Activated T-cell treated with anti-CD3 and anti-CD28 coated beads, Interleukin-2, amount 50 U/mL, for 72 hours (primary cell): ENCODE results near the gene OR5M8. TPM values are rescaled to one million over a fixed set of nuclear protein-coding genes. Genes with fewer than 3 reads are reported as not detected.

Source experiments
- total RNA-seq, 2 donors: library from RNA; stranded (reverse); gene quantifications; one replicate each; pipeline ENCODE4 v1.2.3, GENCODE V29; 2022

Gene OR5M8
- total RNA-seq, 2 donors from 2014 or later: not detected

Other genes starting within 250 kb of the OR5M8 start
- gene OR5T3, start 239.1 kb downstream of the OR5M8 start, total RNA-seq: not detected
- not detected for gene OR5T1, start 217.2 kb downstream of the OR5M8 start, total RNA-seq
- gene OR8H1, start 199.1 kb downstream of the OR5M8 start, total RNA-seq: not detected
- not detected for gene OR8K3, start 176.2 kb downstream of the OR5M8 start, total RNA-seq
- not detected for gene OR8K1, start 145.3 kb downstream of the OR5M8 start, total RNA-seq
- gene OR8J1, start 137.1 kb downstream of the OR5M8 start, total RNA-seq: not detected
- not detected for gene OR8U1, start 115.7 kb downstream of the OR5M8 start, total RNA-seq
- gene OR5AL1, start 78.7 kb downstream of the OR5M8 start, total RNA-seq: not detected
- not detected for gene OR5M3, start 18.0 kb downstream of the OR5M8 start, total RNA-seq
- not detected for gene OR5M11, start 51.9 kb upstream of the OR5M8 start, total RNA-seq
- gene OR5M10, start 86.4 kb upstream of the OR5M8 start, total RNA-seq: not detected
- gene OR5M1, start 123.5 kb upstream of the OR5M8 start, total RNA-seq: not detected
- not detected for gene OR5AP2, start 151.1 kb upstream of the OR5M8 start, total RNA-seq
- not detected for gene OR5AR1, start 172.3 kb upstream of the OR5M8 start, total RNA-seq
- not detected for gene OR9G1, start 207.7 kb upstream of the OR5M8 start, total RNA-seq